ENCODE measurements around the gene DTYMK.

DTYMK gene

GRCh38 chr2:241656190-241656741, 30.3 kb downstream of the DTYMK start:
- Histone ChIP-seq H3K4me1 (ENCODE audit: insufficient read depth, low read length) (no peaks in the 10 kb centered on the region), H3K9me3 (ENCODE audit: insufficient read depth, low read depth, low read length) (no peaks in the 10 kb centered on the region), H3K9ac (ENCODE audit: low read depth, low read length) (no peak overlapping the region; the same call in 1 of the 2 replicates), H3K27me3 (ENCODE audit: insufficient read depth, low read length) (no peaks in the 10 kb centered on the region), H3K36me3 (ENCODE audit: insufficient read depth, low read length) (peaks cover 79% of the 10 kb centered on the region), H3K4me3 (ENCODE audit: low read length) (no peak overlapping the region), H3K27ac (ENCODE audit: low read depth, low read length) (no peak overlapping the region)
- 96% methylated on average over 13 of the region's 13 CpGs for WGBS

DNA sequence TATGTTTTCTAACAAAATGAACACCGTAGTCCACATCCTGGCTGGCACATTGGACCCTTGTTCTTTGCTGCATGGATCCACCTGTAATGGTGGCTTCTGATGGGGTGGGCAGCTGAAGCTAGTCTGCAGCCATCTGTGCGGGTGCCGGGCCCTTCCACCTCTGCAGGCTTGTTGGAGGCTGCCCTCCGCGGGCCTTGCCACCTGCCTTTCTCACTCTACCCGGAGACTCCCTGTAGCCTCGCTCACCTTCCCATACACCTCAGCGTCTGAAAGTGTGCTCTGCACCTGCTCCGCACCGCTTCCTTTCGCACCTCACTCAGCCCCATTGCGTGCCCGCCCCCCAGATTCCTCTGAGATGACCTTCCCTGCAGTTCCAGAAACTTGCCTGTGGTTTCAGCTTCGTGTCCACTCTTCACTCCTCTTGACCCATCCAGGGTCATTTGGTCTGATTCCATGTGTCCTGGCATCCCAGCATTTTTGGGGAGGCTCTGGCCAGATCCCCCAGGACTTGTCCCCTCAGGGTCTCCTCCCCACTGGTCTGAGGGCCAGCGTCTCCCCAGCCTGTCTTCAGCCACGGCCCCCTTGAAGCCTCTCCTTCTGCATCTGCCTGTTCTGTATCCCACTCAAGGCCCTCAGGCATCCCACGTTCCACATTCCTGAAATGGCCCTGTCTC, 31.0 kb downstream of the DTYMK start:
- Histone ChIP-seq H3K9me3 (ENCODE audit: insufficient read depth, low read depth, low read length) (no peaks in the 10 kb centered on the region), H3K9ac (ENCODE audit: low read depth, low read length) (no peak overlapping the region; the same call in 1 of the 2 replicates), H3K4me1 (ENCODE audit: insufficient read depth, low read length) (no peaks in the 10 kb centered on the region), H3K27ac (ENCODE audit: low read depth, low read length) (no peak overlapping the region), H3K36me3 (ENCODE audit: insufficient read depth, low read length) (peaks cover 77% of the 10 kb centered on the region), H3K4me3 (ENCODE audit: low read length) (no peak overlapping the region), H3K27me3 (ENCODE audit: insufficient read depth, low read length) (no peaks in the 10 kb centered on the region)
- WGBS: 94% methylated on average over 17 of the region's 17 CpGs

GRCh38 chr2:241654551-241654950, 32.1 kb downstream of the DTYMK start:
- Histone ChIP-seq H3K36me3 (ENCODE audit: insufficient read depth, low read length) (peaks cover 68% of the 10 kb centered on the region), H3K27me3 (ENCODE audit: insufficient read depth, low read length) (no peaks in the 10 kb centered on the region), H3K4me1 (ENCODE audit: insufficient read depth, low read length) (0 out of 2 replicates have a peak, but pooled peaks cover 3% of the 10 kb centered on the region)

GRCh38 chr2:241653210-241653750, 33.3 kb downstream of the DTYMK start:
- H3K4me1 ChIP-seq (ENCODE audit: insufficient read depth, low read length): 0 out of 2 replicates have a peak, but pooled peaks cover 3% of the 10 kb centered on the region
- peaks cover 59% of the 10 kb centered on the region for H3K36me3 ChIP-seq (ENCODE audit: insufficient read depth, low read length)
- 97% methylated on average over 13 of the region's 13 CpGs for WGBS
- H3K27ac ChIP-seq (ENCODE audit: low read depth, low read length): no peak overlapping the region
- H3K9me3 ChIP-seq (ENCODE audit: insufficient read depth, low read depth, low read length): no peaks in the 10 kb centered on the region
- H3K27me3 ChIP-seq (ENCODE audit: insufficient read depth, low read length): no peaks in the 10 kb centered on the region
- H3K9ac ChIP-seq (ENCODE audit: low read depth, low read length): no peak overlapping the region
- no peak overlapping the region for H3K4me3 ChIP-seq (ENCODE audit: low read length)

More at GRCh38 chr2:241654551-241654950, 32.1 kb downstream of the DTYMK start:
- H3K9me3 ChIP-seq (ENCODE audit: insufficient read depth, low read depth, low read length): no peaks in the 10 kb centered on the region
- no peak overlapping the region for H3K4me3 ChIP-seq (ENCODE audit: low read length)
- 95% methylated on average over 12 of the region's 12 CpGs for WGBS
- H3K9ac ChIP-seq (ENCODE audit: low read depth, low read length): no peak overlapping the region
- H3K27ac ChIP-seq (ENCODE audit: low read depth, low read length): no peak overlapping the region

DNA sequence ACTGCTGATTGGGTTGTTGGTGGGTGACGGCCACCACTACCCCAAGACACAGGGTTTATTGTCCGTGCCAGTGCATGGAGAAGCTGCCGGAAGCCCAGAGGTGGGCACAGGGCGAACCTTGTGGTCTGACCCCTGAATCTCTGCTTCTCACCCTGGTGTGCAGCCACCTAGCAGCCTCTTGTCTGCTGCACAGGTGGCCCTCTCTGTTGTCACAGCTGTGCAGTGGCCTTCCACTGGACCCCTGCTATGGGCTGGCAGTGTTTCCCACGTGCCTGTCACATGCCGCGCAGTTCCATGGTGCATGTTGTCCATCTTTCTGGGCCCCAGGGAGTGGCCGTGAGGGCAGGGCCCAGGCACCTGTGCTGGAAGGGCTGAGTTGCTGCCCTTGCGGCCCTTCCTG, 33.9 kb downstream of the DTYMK start:
- 0 out of 2 replicates have a peak, but pooled peaks cover 3% of the 10 kb centered on the region for H3K4me1 ChIP-seq (ENCODE audit: insufficient read depth, low read length)
- H3K27ac ChIP-seq (ENCODE audit: low read depth, low read length): no peak overlapping the region
- 96% methylated on average over 9 of the region's 9 CpGs for whole genome bisulfite sequencing
- no peaks in the 10 kb centered on the region for H3K27me3 ChIP-seq (ENCODE audit: insufficient read depth, low read length)
- H3K9me3 ChIP-seq (ENCODE audit: insufficient read depth, low read depth, low read length): no peaks in the 10 kb centered on the region
- peaks cover 56% of the 10 kb centered on the region for H3K36me3 ChIP-seq (ENCODE audit: insufficient read depth, low read length)
- no peak overlapping the region for H3K4me3 ChIP-seq (ENCODE audit: low read length)
- H3K9ac ChIP-seq (ENCODE audit: low read depth, low read length): no peak overlapping the region

DNA sequence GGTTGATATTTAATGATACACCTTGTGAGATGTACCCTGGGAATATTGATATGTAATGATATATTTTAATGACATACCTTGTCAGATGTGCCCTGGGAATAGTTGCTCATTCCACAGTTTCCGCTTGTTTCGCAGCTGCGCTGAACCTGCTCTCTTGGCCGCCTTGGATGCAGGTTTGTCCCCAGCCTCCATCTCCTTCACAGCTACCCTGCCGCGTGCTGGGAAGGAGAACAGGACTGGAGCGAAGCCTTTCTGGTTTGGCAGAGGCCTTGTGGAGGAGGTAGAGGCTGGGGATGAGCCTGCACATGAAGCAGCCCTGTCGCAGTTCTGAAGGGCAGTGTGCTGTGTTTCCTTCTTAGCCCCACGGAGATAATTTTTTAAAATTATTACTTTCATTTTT, 34.5 kb downstream of the DTYMK start:
- Histone ChIP-seq H3K36me3 (ENCODE audit: insufficient read depth, low read length) (peaks cover 54% of the 10 kb centered on the region), H3K27me3 (ENCODE audit: insufficient read depth, low read length) (no peaks in the 10 kb centered on the region), H3K9me3 (ENCODE audit: insufficient read depth, low read depth, low read length) (no peaks in the 10 kb centered on the region), H3K27ac (ENCODE audit: low read depth, low read length) (no peak overlapping the region), H3K4me3 (ENCODE audit: low read length) (no peak overlapping the region), H3K4me1 (ENCODE audit: insufficient read depth, low read length) (0 out of 2 replicates have a peak, but pooled peaks cover 3% of the 10 kb centered on the region), H3K9ac (ENCODE audit: low read depth, low read length) (no peak overlapping the region)
- over 99% methylated on average over 8 of the region's 9 CpGs for WGBS

GRCh38 chr2:241649927-241650326, 36.7 kb downstream of the DTYMK start:
- Histone ChIP-seq H3K9ac (ENCODE audit: low read depth, low read length) (no peak overlapping the region), H3K36me3 (ENCODE audit: insufficient read depth, low read length) (peaks cover 40% of the 10 kb centered on the region), H3K27me3 (ENCODE audit: insufficient read depth, low read length) (no peaks in the 10 kb centered on the region), H3K4me3 (ENCODE audit: low read length) (no peak overlapping the region), H3K9me3 (ENCODE audit: insufficient read depth, low read depth, low read length) (no peaks in the 10 kb centered on the region), H3K4me1 (ENCODE audit: insufficient read depth, low read length) (0 out of 2 replicates have a peak, but pooled peaks cover 3% of the 10 kb centered on the region), H3K27ac (ENCODE audit: low read depth, low read length) (no peak overlapping the region)
- 95% methylated on average over 6 of the region's 6 CpGs for WGBS

DNA sequence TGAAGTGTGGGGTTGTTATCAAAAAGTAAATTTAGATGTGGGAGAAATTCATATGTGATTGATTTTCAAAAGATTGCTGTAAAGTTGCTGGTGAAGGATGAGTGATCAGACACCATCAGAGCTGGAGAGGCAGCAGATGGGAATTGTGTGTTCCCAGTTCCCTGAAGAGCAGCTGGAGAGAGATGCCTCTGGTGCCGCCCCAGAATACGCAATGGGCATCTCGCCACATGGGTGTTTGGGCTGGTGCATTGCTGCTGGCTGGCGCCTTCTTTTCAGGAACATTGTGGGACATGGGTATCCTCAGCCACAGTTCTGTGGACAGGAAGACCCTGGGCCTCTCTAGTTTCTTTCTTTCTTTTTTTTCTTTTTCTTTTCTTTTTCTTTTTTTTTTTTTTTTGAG, 37.2 kb downstream of the DTYMK start:
- Histone ChIP-seq H3K36me3 (ENCODE audit: insufficient read depth, low read length) (peaks cover 34% of the 10 kb centered on the region), H3K9ac (ENCODE audit: low read depth, low read length) (no peak overlapping the region), H3K4me1 (ENCODE audit: insufficient read depth, low read length) (0 out of 2 replicates have a peak, but pooled peaks cover 3% of the 10 kb centered on the region), H3K27ac (ENCODE audit: low read depth, low read length) (no peak overlapping the region), H3K4me3 (ENCODE audit: low read length) (no peak overlapping the region), H3K9me3 (ENCODE audit: insufficient read depth, low read depth, low read length) (no peaks in the 10 kb centered on the region), H3K27me3 (ENCODE audit: insufficient read depth, low read length) (no peaks in the 10 kb centered on the region)
- 96% methylated on average over 4 of the region's 4 CpGs for WGBS

DNA sequence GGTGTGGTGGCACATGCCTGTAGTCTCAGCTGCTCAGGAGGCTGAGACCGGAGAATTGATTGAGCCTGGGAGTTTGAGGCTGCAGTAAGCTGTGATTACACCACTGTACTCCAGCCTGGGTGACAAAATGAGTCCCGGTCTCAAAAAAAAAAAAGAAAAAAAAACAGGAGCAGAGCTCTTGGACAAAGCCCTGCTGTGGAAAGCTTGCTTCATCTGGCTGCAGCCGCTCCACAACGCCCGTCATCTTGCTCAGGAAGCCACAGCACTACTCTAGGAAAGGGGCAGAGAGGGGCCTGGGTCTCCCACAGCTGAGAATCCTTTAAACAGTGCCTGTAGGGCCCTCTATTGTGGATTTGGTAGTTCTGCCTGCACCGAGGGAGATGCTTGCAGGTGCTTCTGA, 38.2 kb downstream of the DTYMK start:
- H3K27me3 ChIP-seq (ENCODE audit: insufficient read depth, low read length): no peaks in the 10 kb centered on the region
- H3K9me3 ChIP-seq (ENCODE audit: insufficient read depth, low read depth, low read length): no peaks in the 10 kb centered on the region
- H3K4me3 ChIP-seq (ENCODE audit: low read length): no peak overlapping the region
- no peak overlapping the region for H3K9ac ChIP-seq (ENCODE audit: low read depth, low read length)
- no peak overlapping the region for H3K27ac ChIP-seq (ENCODE audit: low read depth, low read length)
- H3K36me3 ChIP-seq (ENCODE audit: insufficient read depth, low read length): peaks cover 27% of the 10 kb centered on the region
- WGBS: 87% methylated on average over 6 of the region's 6 CpGs
- H3K4me1 ChIP-seq (ENCODE audit: insufficient read depth, low read length): 0 out of 2 replicates have a peak, but pooled peaks cover 3% of the 10 kb centered on the region

DNA sequence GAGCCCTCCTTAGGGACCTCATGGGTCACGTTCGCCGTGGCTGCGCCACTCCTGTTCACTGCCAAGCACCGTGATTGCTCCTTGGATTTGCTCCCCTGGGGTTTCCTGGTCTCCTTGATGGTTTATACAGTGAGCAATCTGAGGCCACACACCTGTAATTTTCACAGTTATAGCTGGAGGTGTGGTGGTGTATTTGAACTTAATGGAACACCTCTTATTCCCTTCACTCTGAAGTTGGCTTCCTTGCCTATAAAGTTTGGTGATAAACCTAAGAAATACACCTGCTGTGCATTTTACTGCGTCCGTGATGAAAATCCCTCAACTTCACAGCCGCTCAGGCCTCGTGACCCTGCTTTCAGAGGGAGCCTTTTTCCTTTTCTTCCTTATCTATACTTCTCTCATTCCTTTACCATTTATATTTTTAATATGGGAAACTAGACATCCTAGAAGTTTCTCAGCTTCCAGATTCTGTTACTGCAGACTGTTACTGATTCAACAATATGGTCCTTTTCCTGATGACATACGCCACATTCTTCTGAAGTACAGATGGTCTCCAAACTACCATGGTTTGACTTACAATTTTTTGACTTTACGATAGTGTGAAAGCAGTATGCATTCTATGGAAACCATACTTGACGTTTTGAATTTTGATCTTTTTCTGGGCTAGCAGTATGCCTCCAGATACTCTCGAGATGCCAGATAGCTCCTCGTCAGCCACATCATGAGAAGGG, 40.5 kb downstream of the DTYMK start:
- H3K9me3 ChIP-seq (ENCODE audit: insufficient read depth, low read depth, low read length): no peaks in the 10 kb centered on the region
- H3K36me3 ChIP-seq (ENCODE audit: insufficient read depth, low read length): peaks cover 7% of the 10 kb centered on the region
- 95% methylated on average over 14 of the region's 14 CpGs for WGBS
- H3K27me3 ChIP-seq (ENCODE audit: insufficient read depth, low read length): no peaks in the 10 kb centered on the region
- 0 out of 2 replicates have a peak, but pooled peaks cover 3% of the 10 kb centered on the region for H3K4me1 ChIP-seq (ENCODE audit: insufficient read depth, low read length)
- no peak overlapping the region for H3K9ac ChIP-seq (ENCODE audit: low read depth, low read length)
- no peak overlapping the region for H3K27ac ChIP-seq (ENCODE audit: low read depth, low read length)
- H3K4me3 ChIP-seq (ENCODE audit: low read length): no peak overlapping the region
